NCI-H2196 treated with DMSO at 0.1 percent for 48 hours (cell line): ENCODE measurements around the gene PDZRN3.
A peak's percentile ranks its signal among the peaks of the same experiment; 100 is the strongest.

ENCODE experiments used
- DNase-seq: peaks from one replicate; lab custom pipeline; 2025; ENCODE audit not compliant: unreplicated experiment; lab: John Stamatoyannopoulos, UW

PDZRN3 gene

DNA sequence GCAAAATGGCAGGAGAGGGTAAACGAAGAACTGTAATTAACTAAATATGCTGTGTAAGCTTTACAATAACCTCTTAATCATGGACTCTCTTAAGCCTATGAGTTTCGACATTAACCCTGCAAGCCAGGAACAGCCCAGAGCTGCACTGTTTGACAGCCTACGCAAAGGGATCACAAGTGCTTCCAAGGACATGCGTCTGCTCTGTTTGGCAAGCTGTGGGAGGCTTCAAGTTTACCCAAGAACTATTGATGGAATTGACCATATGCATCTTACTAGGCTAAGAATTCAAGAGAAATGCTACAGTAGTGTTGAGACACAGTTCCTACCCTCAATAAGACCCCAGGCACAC is 66.0 kb downstream of the PDZRN3 start:
- DNase-seq = no peak

DNA sequence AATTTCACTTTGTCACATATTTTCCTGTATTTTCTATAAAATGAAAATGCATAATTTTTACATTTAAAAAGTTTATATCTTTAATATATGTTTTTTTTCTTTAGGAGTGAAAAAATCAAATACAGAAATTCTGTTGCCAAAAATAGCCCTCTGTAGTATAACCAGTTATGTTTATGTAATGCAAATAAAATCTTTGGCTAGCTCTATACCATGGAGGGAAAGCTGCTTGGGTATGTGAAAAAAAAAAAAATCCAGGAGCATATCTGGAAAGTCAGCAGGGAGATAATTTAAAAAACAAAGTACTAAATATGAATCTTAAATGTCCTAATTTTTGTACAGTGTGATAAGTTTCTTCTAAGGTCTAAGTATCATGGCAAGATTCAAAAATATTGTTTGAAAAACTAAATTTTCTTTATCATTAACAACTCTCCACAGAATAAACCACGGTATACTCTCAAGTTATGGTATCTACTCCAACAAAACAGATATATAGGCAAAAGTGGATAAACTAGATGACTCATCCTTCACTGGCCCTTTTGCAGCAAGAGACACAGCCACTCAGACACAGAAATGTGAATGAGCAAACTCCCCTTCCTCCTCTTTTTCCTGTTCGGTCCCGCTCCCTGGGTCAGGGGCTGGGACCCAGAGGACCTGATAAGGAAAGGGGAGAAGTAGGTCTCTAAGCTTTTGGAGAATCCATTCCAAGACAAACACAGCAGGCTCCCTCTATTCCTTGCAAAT is 66.6 kb downstream of the PDZRN3 start:
- no peak for DNase-seq

DNA sequence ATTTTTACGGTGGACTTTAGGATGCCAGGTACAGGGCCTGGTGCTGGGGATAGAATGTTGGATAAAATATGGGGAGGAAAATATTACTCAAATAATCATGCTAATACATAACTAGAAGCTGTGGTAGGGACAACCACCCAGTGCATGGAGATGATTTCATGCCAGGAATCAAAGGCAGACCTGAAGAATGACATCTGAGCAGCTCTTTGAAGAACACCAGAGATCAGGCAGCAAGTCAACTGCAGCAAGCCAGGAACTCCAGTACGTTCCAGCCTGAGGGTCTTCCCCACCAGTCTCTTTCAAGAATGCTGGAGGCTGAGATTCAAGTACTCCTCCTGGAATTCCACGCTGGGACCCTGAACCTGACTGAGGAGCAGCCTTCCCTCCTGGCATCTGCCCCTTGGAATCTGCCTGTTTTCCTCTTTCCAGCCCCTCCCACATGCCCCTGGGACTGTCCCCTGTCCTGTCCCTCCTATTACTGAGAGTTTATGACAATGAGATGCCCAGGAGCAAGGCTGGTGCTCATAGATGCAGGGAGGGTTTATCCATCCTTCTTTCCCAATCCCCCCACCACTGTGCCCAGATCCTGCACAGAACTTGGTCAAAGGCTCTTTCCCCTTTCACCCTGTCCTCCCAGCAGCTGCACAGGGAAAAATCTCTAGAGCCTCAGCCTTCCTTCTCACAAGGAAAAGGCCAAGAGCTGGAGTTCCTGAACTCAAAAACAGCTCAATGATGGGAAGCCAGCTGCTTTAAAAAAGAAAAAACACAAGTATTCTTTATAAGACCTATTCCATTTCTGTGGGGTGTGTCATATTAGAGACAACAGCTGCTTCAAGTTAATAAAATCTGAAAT is 68.0 kb downstream of the PDZRN3 start:
- DNase-seq = no peak

DNA sequence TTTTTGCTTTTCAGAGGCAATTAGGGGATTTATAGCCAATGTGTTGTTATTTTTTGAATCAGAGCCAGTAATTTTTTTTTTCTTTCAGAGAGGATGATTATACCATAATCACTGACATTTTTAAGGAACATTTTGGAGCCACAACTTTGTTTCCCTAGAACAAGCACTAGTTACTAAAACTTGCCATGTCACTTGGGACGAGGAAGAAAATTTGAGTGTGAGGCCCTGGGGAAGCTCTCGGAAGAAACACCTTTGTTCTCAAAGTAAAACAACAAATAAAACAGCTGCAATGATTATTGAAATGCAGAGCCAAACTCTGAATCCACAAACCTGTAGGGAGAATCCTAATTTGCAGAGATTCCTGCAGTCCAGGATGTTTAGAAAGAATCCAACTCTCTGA is 69.7 kb downstream of the PDZRN3 start:
- DNase-seq = no peak

DNA sequence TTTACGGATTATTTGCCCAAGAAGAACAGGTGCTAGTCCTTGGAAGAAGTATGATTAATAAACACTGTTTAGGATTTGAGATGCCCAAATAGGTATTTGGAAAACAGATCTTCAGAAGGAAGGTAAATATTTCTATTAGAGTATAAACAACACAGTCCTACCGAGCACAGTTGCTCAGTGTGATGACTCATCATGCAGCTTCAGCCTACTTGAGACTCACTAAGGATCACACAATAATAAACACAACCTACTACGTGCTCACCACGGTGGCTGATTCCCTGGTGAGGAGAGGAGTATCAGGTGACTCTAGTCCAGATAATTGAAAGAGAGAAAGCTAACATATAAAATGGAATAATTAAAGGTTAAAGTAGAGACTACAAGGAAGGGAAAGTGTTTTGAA is 72.0 kb downstream of the PDZRN3 start:
- DNase-seq = no peak

DNA sequence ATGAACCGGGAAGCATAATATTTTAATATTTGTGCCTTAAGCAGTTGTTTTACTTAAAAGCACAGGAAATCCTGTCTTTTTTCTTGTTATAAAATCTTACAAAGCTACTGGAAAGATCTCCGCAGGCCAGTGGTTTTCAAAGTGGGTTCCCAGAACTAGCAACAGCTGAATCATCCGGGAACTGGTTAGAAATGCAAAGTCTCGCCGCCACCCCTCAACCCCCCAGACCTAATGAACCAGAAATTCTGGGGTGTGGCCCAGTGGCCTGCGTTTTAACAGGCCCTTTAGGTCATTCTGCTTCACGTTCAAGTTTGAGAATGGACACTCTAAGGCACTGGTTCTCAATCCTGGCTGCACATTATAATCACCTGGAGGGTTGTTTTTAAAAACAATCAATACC is 74.7 kb downstream of the PDZRN3 start:
- no peak for DNase-seq

DNA sequence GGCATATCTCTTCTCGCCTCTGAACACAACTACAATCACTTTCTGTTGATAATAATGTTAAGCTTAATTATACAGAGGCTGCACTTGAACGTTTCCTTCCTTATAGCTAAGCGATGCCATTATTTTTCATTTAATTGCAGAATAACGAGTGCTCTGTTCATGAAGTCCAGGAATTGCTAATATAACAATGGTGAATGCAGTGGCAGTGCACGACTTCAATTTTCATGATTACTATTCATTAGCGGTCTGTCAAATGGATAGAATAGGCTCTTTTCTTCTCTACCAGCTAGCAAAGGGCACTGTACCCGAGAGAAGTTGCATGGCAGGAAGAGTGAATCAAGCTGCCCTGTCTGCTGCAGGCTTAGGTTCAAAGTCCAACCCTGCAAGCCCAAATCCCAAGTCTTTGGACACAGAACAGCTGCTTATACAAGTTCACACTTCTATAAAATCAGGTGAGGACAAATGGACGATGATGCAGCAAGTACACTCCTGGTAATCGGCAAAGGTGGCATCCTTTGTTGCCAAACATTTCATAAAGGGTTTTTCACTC is 75.6 kb downstream of the PDZRN3 start:
- no peak for DNase-seq

DNA sequence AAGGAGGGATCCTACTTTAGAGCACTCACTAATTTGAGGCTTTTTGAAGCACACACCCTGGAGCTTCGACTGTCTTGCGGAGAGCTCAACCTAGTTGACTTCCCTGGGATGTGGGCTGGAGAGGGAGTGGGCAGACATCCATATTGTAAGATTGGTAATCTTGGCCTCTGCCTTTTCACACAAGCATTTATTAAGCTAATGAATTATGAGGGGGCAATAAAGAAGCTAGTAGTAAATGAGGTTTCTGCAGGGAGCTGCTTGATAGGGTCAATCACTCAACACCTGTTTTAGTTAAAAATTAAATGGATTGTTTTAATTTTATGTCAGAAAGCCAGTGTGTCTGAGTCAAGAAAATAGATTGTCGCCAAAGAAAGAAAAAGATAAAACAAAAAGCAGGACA is 76.3 kb downstream of the PDZRN3 start:
- no peak for DNase-seq

DNA sequence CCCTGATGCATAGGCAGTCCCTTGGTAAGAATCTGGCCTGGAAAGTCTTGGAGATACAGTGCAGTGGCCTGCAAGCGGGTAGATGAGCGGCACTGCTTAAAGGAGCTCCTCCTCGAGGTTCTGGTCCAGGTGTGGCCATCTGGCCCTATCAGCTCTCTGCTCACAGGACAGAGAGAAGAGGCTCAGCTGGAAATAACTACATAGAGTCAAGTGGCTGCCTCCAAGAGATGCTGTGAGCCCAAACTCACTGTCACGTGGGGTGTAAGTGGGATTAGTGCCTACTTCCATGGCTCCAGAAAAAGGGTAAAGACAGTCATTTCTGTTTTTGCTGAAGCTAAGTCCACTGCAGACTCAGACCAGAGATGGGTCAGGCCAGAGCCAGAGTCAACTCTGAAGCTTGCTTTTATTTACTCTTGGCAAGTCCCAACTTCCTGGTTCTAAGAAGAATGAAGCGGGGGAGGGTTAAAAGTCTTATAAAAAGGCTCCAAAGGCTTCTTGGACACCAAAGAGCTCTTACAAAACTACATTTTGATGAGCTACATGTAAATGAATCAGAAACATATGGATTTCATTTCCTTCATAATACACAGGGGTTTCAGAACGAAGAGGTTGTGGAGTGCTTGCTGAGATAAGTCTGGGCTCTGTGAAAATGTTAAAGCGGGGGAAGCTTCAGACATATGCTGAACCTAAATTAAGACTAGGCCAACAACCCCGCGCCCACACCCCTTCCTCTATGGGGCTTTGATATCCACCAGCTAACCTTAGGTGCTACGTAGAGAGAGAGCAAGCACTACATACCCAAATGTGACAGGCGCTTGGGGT is 77.1 kb downstream of the PDZRN3 start:
- DNase-seq = no peak

DNA sequence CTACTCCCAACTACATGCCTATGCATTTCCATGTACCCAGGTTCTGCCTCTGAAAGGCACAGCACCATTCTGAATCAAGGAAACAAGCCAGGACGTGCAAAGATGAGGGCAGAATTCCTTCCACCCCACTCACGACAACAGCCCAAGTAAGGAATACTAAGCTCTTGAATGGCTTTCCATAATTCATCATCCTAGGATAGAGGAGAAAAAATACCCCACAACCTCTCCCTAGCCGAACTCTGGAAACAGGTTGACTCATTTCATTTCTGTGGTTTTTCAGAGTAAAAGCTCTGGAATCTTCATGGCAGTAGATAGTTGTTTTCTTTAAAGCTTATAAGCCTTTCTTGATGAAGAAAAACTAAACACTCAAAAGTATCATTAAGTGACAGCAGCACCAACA is 77.8 kb downstream of the PDZRN3 start:
- DNase-seq = no peak

DNA sequence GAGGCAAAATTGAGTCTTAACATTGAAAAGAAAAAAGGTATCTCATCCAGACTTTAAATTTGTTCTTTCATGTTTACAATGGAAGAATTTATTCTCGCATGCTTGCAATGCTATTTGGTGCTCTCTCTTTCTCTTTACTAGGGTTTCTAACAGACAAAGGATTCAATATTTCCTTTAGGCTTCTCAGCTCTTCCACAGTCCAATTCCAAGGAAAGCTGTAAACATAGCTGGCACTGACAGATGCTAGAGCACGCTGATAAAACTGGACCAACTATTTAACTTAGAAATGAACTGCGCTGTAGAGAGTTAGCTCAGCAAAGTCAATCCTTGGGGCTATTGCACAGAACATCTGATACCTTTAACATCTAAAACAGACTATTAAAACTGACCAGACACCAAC is 81.3 kb downstream of the PDZRN3 start:
- no peak for DNase-seq

DNA sequence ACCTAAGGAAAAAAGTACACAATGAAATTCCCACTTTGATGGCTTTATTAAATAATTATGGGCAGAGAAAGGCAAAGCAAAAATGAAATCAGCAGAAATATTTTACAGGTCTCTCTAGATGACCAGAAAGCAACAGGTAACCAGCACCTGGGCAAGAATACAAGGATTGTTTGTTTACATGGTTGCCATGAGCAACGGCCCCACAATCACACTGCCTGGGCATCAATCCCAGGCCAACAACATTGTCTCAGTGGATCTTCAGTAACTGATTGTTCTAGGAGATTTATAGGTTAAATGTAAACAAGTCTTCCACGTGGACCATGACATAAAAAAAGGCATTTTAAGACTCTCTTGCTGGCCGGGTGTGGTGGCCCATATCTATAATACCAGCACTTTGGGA is 82.6 kb downstream of the PDZRN3 start:
- DNase-seq = peak; percentile 30

DNA sequence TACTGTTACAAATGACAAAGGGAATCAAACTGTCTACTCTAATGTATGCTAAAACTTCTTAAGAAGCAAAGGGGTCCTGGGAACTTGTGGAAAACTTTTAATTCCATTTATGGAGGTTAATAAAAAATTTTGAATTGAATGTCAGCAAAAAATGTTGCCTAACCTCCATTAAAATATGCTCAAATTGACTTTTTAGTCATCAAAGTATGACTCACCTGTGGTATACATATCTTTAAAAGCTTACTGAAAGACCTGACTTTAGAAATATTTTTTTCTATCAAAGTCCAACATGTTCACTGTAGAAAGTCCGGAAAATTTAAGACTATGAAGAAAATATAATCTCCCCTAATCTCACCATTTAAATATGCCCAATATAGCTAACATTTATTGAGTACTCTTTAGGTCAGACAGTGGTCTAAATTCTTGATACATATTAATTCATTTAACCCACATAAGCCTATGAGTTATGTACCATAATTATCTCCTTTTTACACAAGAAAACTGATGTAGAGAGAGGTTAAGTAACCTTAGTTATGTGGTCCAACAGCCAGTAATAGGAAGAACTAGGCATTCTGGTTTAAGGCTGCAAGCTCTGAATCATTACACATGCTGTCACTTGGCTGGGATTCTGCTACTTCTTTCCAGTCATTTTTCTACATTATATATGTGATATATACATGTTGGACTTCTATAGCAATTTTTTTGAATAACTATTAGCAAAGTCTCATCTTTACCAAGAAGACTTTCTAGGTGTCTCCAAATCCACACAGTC is 83.6 kb downstream of the PDZRN3 start:
- no peak for DNase-seq

DNA sequence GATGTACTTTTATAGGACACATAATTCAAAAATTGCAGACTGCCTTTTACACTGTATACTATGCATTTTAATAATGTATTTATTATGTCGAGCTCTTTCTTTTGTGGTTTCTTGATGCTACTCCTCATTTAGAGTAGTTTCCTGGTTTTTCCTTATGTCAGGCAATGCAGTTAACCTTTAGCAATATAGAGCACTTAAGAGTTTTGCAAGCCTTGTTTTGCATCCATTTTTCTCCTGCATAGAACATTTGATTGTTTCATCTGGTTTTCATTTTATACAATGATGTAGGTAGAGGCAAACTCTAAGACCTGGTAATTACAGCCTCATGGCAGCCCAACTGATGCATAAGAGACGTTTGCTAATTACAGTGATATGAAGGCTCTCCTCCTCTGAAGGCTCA is 86.3 kb downstream of the PDZRN3 start:
- no peak for DNase-seq

DNA sequence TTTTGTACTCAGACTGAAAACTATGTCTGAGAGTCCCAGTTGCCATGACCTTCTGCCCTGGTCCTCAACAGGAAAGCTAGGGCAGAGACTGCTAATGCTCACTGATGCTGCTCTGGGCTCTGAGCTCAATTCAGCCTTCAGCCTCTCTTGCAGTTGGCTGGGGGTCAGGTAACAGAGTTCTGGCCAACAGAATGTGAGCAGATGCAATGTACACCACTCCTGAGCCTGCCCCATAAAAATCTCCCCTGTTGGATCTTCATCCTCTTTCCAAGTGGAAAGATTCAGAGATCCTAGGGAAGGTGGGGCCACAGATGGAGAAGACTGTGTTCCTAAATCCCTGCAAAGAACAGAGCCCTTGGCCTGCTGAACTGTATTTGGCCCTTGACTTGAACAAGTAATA is 87.8 kb downstream of the PDZRN3 start:
- no peak for DNase-seq

DNA sequence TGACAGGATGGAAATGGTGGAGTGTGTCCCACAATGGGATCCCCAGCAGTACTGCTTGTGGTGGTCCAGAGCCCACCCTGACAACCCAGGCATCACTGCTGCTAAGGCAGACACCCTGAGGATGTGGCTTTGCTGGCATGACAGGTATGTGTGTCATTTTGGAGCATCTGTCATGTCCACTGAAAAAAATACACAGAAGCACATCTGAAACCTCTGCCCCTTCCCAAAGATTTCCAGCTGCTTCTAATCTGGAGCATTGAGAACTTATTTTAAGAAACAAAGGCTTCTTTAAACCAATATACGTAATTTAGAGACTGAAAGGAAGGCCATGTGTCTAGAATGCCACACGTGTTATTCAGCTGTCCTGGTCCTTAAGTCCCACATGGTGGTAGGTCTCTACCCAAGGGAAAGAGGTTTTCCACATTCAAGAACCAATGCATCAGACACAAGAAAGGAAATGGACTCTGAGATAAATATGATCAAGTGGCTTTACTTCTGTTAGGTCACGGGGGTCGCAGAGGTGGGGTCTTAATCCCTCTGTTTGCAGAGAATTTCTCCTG is 88.3 kb downstream of the PDZRN3 start:
- no peak for DNase-seq

DNA sequence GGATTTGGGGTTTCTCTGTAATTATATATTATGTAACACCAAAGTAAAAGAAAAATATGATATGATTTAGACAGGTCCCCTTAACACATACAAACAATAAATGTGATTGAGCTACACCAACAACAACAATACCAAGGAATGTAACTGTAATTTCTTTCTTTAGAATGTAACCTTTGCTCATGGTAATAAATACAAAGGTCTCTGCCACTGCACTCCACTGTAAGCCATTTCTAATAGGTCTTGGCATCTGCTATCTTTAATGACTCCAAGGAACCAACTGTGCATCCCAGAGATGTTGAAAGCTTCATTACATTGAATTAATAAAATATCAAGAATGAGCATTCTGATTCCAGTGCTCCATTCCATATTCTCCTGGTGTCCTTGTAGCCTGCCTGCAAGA is 88.8 kb downstream of the PDZRN3 start:
- DNase-seq = no peak

DNA sequence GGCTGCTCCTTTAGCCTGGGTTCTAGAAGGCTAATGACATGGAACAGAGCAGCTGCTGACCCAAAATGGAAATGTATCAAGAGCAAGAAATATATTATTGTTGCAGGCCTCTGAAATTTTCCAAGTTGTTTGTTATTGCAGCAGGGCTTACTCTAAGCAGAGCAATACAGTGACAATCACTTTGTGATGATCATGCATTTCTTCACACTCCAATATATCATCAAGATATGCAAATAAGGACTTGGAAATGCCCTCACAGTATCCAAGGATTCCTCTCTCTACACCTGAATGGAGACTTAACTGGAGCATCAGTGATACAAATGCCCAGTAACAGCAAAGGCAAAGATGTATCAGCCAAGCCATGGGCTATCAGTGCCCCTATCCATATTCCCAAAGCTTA is 89.6 kb downstream of the PDZRN3 start:
- no peak for DNase-seq

DNA sequence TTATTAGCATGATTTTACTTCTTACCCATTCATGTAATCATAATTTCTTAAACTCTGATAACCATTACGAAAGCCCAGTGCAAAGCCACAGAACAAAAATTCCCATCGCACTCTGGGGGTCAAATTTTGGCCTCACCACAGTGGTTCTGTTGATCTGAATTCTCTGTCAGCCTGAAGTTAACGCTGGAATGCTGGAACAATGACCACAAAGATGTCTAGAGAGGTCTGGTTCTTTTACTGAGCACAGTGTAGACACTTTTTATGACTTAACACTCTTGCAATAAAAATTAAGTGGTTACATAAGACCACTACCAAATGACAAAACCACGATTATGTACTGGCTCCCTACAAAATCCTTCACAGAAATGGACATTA is 94.7 kb downstream of the PDZRN3 start:
- DNase-seq = no peak

DNA sequence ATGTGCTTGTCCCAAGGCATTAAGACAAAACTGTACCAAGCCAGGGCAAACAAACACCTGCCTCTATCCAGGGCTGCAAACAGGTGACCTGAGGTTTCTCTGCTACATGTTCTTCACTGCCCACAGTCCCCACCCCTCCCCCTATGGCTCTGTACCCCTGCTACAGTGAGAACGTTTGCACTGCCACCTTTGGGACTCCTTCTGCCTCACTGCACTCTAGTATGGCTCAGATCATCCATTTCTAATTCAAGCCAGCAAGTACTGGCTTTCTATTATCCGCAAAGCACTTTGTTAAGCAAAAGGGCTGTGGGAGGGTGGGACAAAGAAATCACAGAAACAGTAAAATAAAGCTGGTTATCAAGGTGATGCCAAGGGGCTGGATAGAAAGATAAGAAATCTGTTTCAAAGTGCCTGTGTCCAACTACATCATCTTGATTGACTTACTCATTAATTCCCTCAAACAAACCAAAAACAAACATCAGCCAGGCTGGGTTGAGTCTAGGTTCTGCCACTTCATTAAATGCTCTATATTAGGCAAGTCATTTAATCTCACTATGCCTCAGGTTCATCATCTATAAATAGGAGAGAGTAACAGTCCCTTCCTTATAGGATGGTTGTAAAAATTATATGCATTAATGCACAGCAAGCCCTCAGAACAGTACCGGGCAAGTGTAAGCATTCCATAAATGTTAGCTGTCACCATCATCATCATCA is 95.3 kb downstream of the PDZRN3 start:
- no peak for DNase-seq
